Measurements from ENCODE around the gene MCM8. TPM values are rescaled to one million over a fixed set of nuclear protein-coding genes. Genes with fewer than 3 reads are reported as not detected.

Gene MCM8
- total and polyA plus RNA-seq, 2 experiments from 2014 or later = 10.6 to 30.4 TPM

GRCh38 chr20:6029538-6029937 is 79.1 kb downstream of the MCM8 start (continued):
- TF ChIP-seq ZNF462 (CRISPR knock-in tag; IDR thresholded peaks at IDR 0.05) (no peak), EZH2phosphoT487 (IDR thresholded peaks at IDR 0.05; ENCODE audit: unreplicated experiment) (no peak), JUNB (IDR thresholded peaks at IDR 0.05; ENCODE audit: unreplicated experiment) (no peak), STAT1 (IDR thresholded peaks at IDR 0.05; ENCODE audit: unreplicated experiment) (no peak), CREB1 (CRISPR knock-in tag; IDR thresholded peaks at IDR 0.05; ENCODE audit: low read depth) (no peak), NANOG (IDR thresholded peaks at IDR 0.05; ENCODE audit: borderline replicate concordance) (no peak), ETS1 (IDR thresholded peaks at IDR 0.05) (no peak), POLR2AphosphoS5 (IDR thresholded peaks at IDR 0.05; ENCODE audit: low read depth) (no peak)

- Mint-ChIP-seq H3K27ac (no peak overlapping the region), H3K4me1 (no peaks in the 10 kb centered on the region; the same call in 2 of the 3 replicates), H3K9me3 (peaks cover 2% of the 10 kb centered on the region; the same call in 1 of the 3 replicates), H3K27me3 (ENCODE audit: insufficient read depth, low read depth, poor library complexity) (no peaks in the 10 kb centered on the region), H3K36me3 (ENCODE audit: low read depth) (peaks cover 15% of the 10 kb centered on the region), H3K4me3 (no peak overlapping the region)
- Histone ChIP-seq H3K27me3 (ENCODE audit: insufficient read depth) (no peaks in the 10 kb centered on the region), H3K36me3 (ENCODE audit: insufficient read depth) (peaks cover 8% of the 10 kb centered on the region), H4K20me1 (replicated peaks; ENCODE audit: insufficient read depth) (peaks cover 28% of the 10 kb centered on the region), H3K4me1 (ENCODE audit: insufficient read depth) (no peaks in the 10 kb centered on the region), H3K79me2 (replicated peaks; ENCODE audit: insufficient read depth) (peaks cover 6% of the 10 kb centered on the region; the same call in 1 of the 2 replicates), H2AFZ (no peak overlapping the region), H3K27ac (ENCODE audit: low read depth) (no peak overlapping the region; the same call in 1 of the 2 replicates), H3K4me2 (no peak overlapping the region), H3K4me3 (no peak overlapping the region), H3K9me2 (ENCODE audit: insufficient read depth) (no peaks in the 10 kb centered on the region), H3F3A (replicated peaks; ENCODE audit: low read depth) (no peaks in the 10 kb centered on the region)
- DNase-seq (ENCODE audit: low spot score) = no peak
- no peak for ATAC-seq
- TF ChIP-seq CREB1 (CRISPR knock-in tag; IDR thresholded peaks at IDR 0.05; ENCODE audit: low read depth) (no peak), REST (IDR thresholded peaks at IDR 0.05; ENCODE audit: unreplicated experiment) (no peak), ZNF331 (CRISPR knock-in tag; IDR thresholded peaks at IDR 0.05; ENCODE audit: low read depth) (no peak), EZH2 (IDR thresholded peaks at IDR 0.05; ENCODE audit: low read depth, unreplicated experiment) (no peak), ZNF114 (CRISPR knock-in tag; IDR thresholded peaks at IDR 0.05) (no peak), CTCF (conservative IDR thresholded peaks at IDR 0.05; ENCODE audit: low read depth in 2 of 2) (no peak), JUNB (IDR thresholded peaks at IDR 0.05; ENCODE audit: unreplicated experiment) (no peak)
Observed at GRCh38 chr20:6030453-6031080, 80.1 kb downstream of the MCM8 start.

Data from GM23338 (cell line).